Measurements from ENCODE around the gene OPA3.

Gene OPA3

GRCh38 chr19:45478454-45479238 lies 106.0 kb downstream of the OPA3 start:
- Histone ChIP-seq H3K27me3 (ENCODE audit: insufficient read depth, poor library complexity, severe bottlenecking) (no peaks in the 10 kb centered on the region), H3K27ac (replicated peaks) (peak overlapping the region; percentile 99), H3K4me3 (replicated peaks; ENCODE audit: insufficient read depth, low read length) (peak overlapping the region; percentile 44)
- peak; percentile 92 to 94 for DNase-seq (ENCODE audit: low read depth in 1 of 2, low spot score in 1 of 2)
- TF ChIP-seq SPI1 (IDR thresholded peaks at IDR 0.05; ENCODE audit: borderline replicate concordance, low read depth), result peak; percentile 11; the same call in 1 of the 2 replicates
- TF ChIP-seq POLR2AphosphoS5 (IDR thresholded peaks at IDR 0.05; ENCODE audit: low read depth), result no peak
- no peak for TF ChIP-seq GABPA (IDR thresholded peaks at IDR 0.05; ENCODE audit: low read depth)
- TF ChIP-seq CTCF (IDR thresholded peaks at IDR 0.05; ENCODE audit: insufficient read depth, low read length), result peak; percentile 97

GRCh38 chr19:45477713-45478453 lies 106.7 kb downstream of the OPA3 start:
- no peak overlapping the region; the same call in 1 of the 2 replicates for H3K27ac ChIP-seq (replicated peaks)
- no peak for DNase-seq (ENCODE audit: low read depth in 1 of 2, low spot score in 1 of 2)
- H3K4me3 ChIP-seq (replicated peaks; ENCODE audit: insufficient read depth, low read length), result peak overlapping the region; percentile 19
- no peaks in the 10 kb centered on the region for H3K27me3 ChIP-seq (ENCODE audit: insufficient read depth, poor library complexity, severe bottlenecking)
- TF ChIP-seq CTCF (IDR thresholded peaks at IDR 0.05; ENCODE audit: insufficient read depth, low read length) (no peak), POLR2AphosphoS5 (IDR thresholded peaks at IDR 0.05; ENCODE audit: low read depth) (no peak), GABPA (IDR thresholded peaks at IDR 0.05; ENCODE audit: low read depth) (no peak), REST (IDR thresholded peaks at IDR 0.05; ENCODE audit: insufficient replicate concordance, low read depth) (no peak)

Data from HL-60 (cell line).